ENCODE data around the gene ZBTB14.

Gene ZBTB14, protein sequence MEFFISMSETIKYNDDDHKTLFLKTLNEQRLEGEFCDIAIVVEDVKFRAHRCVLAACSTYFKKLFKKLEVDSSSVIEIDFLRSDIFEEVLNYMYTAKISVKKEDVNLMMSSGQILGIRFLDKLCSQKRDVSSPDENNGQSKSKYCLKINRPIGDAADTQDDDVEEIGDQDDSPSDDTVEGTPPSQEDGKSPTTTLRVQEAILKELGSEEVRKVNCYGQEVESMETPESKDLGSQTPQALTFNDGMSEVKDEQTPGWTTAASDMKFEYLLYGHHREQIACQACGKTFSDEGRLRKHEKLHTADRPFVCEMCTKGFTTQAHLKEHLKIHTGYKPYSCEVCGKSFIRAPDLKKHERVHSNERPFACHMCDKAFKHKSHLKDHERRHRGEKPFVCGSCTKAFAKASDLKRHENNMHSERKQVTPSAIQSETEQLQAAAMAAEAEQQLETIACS

DNA sequence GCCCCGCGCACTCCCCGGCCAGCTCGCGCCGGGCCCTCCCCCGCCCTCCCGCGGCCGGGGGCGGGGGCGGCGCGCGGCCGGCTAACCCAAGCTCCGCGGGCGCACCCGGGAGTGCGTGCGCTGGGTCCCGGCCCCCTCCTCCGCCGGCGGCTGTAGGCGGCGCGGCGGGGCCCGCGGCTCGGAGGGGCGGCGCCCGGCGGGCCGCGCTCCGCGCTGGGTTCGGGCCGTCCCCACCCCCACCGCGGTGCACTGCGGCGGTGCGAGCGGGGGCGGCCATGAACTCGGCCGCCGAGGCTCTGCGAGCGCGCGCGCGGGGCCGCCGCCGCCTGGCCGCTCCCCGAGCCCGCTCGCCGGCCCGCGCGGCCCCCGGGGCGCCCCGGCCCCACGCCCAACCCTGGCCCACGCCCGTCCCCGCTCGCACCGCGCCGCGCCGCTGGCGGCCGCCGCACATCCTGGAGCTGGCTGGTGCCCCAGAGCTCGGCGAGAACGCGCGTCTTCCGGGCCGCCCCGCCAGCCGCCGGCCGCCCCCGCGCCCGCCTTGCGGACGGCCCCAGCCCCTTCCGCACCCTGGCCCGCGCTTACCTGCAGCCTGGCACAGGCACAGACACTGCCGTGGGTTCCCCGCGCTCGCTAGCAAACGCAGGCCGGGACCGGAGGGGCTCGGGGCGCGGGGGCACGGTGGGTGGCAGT lies at the start of gene ZBTB14:
TSS of gene ZBTB14 (minus strand) at position 496 of the 690 bp plus-strand sequence. CDS start 2,480 bp downstream, outside the sequence.
- FAIRE-seq = no peak

DNA sequence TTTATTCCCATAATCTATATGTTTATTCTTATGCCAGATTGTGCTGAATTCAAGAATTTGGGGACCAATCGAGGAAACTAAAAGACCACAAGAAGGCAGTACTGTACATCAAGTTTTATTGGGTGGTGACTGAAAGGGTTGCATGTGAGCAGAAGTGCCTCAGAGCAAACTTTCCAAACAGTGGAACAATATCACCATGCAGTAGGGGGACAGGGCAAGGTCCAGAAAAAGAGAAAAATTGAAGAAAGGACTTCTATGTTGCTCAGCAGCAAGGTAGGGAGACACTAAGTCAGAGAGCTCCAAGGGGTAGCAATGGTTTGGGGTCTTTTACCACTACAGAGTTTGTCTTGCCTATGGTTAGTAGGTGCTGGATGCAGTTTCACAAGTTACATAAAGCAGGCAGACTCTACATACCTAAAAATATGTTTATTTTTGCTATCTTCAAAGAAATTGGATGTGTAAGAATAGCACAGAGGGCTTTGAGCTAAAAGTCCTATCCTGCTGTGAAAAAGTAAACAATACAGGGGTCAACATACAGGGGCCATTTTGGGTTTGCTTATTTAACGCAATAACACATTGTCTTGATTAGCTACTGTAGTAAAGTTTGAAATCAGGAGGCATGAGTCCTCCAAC lies 43.8 kb upstream of the ZBTB14 start:
- FAIRE-seq = no peak

DNA sequence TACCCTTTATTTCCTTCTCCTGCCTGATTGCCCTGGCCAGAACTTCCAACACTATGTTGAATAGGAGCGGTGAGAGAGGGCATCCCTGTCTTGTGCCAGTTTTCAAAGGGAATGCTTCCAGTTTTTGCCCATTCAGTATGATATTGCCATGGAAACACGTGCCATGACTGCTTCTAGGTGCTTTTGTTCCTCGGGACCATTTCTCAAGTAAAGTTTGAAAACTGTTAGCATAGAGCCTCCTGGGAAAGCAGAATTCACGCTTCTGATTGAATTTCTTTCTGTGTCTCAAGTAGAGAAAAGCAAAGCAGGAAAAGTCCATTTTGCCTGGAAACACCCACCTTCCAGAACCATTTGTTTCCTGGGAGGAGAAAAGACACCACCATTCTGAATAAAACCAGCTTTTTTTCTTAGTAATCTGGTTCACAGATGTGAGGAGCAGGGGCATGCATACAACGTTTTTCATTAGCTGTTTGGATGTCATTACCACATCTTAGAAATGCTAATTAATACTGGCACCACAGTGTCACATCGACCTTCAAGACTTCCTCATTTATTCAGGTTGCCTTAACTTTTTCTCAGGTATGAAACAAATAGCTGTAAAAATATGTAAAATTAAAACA lies 39.0 kb upstream of the ZBTB14 start:
- no peak for FAIRE-seq

DNA sequence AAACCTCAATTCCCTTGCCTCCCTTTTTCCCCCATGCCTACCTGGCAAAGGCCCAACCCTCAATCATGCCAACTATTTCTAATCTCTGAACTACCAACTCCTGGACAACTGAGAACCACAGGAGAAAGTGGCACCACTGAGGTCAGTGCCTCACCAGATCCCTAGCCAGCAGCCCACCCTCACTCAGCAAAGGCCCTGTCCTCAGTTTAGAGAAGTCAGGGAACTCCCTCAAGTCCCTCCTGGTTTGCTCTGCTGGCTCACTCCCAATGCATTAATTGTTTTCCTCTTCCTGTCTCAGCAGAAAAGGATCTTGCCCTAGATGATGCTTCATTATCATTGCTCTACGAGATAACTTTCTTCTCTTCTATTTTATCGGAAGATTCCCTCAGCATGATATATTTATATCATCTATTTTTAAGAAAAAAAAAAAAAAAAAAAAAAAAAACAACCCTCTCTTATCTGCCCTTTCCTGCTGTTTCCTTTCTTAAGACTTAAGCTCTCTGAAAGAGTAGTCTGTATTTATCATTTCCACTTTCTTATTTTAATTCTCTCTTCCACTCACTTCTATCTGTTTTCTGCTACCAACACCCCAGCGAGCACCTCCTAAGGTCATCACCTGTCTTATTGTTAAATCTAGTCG lies 22.7 kb upstream of the ZBTB14 start:
- FAIRE-seq = no peak

DNA sequence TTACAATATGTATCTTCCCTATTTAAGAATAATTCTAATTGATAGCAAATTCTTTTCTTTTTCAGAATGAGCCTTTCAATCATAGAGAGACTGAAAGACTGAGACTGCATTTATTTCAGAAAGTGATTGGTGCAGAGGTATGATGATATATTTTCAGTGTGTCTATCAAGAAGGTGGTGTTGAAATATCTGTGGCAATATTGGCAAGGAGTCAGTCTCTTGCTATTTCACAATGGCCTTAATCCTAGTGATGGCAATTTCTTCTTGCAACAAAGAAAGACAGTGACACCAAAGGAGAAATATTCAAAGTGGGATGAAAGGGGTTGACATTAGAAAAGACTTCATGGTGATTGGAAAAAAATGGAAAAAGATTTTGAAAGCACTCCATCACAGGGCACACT lies 21.7 kb upstream of the ZBTB14 start:
- no peak for FAIRE-seq

DNA sequence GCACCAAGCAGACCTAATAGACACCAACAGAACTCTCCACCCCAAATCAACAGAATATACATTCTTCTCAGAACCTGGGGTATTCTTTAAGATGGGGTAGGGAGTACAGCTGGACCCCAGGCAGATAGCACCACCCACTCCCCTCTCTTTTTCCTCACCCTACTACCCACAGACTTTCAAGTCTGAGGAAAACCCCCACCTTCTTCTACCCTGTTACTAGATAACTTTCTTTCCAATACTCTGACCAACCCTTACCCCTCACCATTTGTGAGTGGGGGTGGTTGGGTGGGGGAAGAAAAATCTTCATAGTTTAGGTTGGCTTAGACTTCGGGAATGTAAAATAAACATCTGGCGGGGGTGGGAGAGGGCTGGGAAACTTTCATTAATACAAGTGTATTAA lies 20.3 kb upstream of the ZBTB14 start:
- no peak for FAIRE-seq

DNA sequence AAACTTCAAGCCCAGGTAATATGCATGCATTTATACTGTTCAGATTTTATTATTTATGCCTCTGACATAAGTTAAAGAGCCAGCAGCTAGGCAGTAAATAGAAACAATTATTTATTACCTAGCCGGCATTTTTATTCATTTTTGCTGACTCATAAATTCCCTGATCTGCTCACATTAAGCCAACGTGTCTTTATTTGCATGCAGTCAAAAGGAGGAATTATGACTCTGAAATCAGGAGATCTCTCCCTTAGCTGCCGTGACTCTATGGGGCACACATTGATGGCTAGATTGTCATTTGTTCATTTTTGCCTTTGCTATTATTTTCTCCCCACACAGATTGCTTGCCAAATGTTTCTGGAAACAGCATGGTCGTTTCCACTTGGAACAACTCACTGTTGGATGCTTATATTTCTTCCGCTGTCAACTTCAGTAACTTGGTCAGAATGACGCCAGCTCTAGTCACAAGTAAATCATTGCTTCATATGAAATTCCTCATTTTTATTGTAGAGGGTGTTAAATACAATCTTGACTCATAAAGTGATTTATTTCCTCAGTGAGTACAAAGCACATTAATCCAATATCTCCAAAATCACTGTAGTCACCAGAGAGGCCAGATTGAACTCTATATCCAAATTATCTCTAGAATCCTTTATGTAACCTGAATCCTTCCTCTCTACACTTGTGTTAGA lies 15.9 kb upstream of the ZBTB14 start:
- FAIRE-seq = no peak

DNA sequence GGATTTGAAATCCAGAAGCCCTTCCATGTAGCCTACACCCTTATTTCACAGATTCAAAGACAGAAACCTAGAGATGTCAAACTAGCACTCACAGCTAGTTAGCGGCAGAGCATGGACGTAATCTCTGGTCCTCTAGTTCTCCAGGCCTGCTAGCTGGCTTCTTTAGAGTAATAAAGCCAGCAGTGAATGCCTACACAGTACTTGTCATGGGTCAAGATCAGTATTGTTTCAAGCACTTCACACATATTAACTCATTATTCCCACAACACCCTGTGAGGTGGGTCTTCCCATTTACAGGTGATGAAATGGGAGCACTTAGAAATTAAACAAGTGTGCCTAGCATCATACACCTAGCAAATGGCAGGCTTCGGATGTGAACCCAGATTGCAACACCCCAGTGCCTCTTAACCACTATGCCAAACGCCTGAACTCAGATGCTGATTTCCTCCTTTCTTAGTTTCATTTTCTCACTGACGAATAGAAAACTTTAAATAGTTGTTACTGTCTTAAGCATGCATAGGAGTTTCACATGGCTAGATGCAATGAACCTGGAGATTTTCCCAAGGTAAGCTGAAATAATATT lies 14.5 kb upstream of the ZBTB14 start:
- no peak for FAIRE-seq

DNA sequence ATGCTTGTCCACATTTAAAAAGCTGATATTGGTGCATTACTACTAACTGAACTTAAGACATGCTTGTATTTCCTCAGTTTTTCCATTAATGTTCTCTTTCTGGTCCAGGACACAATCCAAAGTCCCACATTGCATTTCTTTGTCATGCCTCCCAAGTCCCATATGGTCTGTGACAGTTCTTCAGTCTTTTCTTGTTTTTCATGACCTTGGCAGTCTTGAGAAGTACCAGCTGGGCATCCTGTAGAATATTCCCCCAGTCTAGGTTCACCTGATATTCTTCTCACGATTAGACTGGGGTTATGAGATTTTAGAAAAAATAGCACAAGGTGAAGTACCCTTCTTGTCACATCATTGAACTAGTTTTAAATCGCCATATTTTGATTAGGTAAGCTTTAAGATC lies 10.3 kb upstream of the ZBTB14 start:
- no peak for FAIRE-seq

DNA sequence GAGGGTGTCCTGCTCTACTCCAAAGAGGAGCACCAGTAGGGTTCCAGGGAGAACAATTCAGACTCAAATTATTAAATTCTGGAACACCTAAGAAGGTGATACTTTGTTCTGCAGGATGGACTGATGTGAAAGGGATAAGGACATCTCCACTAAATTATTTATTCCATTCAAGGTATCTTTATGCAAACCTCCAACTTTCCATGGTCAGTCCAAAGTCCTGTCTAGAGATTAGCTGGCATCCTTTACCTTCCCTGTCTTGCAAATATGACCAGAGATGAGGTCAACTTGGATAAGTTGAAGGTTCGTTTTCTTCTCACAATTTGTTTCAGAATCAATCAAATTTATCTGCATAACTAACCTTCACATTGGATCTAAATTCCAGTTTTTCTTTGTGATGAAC lies 8.7 kb upstream of the ZBTB14 start:
- FAIRE-seq = no peak

DNA sequence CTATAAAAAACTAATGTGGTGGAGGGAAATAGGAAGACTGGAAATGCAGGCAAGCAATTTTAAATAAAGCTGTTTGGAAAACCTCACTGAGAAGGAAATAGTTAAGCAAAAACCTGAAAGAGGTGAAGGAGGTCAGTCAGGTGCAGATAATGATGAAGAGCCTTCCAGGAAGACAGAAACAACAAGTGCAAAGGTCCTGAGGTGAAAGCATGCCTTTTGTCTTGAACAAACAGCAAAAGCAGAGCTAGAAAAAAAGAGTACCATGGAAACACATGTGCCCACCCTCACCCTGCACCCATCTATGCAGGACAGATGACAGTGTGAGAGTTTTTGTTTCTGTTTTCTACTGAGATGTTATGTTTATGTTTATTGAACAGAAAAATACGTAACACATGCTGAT lies 8.1 kb upstream of the ZBTB14 start:
- no peak for FAIRE-seq

DNA sequence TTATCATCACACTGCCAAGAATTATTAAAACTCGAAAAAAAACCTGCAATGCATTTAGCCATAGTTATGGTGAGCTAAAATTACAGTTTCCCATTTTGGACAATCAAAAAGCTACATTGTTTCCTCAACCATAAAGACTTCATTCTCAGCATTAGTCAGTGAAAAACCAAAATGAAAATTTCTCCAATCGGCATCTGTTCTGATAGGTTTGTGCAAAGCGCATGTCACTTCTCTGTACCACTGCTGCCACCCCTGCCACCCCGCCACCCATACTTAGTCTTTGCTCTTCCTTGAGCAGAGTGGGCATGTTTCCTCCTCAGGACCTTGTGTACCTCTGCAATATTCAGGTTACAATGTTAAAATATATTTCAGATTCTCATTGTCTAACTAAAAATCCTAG lies 7.1 kb upstream of the ZBTB14 start:
- no peak for FAIRE-seq

DNA sequence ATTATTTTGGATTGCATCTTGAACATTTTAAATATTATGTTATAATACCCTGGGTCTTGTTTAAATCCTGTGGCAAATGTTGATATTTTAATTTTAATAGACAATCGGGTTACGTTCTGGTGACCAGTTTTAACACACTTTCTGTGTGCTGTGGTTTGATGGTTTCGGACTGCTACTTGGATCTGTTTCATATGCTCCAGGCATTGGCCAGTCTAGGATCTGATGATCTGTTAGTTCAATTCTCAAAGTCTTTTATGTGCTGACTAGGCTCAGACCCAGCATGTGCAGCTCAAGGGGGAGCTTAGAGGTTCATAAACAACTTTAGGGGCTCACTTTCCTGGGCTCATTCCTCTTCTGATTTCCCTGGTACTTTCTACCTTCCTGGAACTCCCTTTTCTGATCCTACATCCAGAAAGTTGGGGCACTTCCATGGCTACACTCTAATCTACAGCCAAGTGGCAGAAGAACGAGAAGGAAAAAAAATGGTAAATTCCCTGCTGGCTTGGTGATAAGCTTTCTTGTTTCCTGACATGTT lies 5.0 kb upstream of the ZBTB14 start:
- FAIRE-seq = no peak

DNA sequence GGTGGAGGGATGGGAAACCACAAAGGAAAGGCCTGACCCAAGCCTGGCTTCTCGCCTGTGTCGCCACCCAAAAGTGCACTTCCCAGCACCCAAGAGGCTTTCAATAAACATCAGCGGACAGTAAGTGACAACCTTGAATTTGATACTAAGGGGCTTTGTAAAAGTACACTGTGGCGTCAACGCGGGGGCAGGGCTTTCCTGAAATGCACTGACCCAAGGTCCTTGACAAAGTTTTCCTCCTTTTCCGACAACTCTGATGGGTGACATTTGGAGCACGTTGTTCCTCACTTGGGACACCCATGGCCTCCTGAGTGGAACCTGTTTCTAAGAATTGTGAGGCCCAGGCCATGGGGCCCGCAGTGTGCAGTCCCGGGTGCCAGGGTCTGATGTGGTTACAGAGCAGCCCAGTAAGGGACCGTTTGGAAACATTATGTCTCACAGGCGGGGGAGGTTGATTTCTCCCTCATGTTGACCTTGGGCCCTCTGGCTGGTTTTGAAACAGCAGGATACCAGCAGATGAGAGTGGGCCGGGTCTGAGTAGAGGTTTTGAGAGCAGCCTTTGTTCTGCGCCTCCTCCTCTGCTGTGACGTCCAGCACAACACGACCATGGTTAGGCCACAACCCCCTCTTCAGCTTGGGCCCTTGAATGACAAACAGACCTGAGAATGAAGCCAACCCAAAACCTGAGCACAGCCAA lies 2.8 kb upstream of the ZBTB14 start:
- no peak for FAIRE-seq

DNA sequence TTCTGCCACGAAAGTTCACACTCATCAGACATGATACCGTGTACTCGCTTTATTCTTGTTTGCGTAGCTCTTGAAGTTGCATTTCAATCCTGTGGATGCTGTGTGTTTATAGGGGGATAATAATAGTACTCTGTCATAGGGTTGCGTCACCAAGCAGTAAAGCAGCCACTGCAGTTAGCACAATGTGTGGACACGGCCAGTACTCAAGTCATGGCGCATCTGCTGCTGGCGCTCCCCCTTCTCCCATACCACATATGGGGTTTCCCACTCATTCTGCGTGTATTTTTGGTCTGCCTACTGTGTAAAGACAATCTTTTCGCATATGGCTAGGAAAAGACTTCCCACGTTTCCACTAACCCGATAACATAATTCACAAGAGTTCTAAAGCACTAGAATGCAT lies 2.1 kb upstream of the ZBTB14 start:
- FAIRE-seq = no peak

DNA sequence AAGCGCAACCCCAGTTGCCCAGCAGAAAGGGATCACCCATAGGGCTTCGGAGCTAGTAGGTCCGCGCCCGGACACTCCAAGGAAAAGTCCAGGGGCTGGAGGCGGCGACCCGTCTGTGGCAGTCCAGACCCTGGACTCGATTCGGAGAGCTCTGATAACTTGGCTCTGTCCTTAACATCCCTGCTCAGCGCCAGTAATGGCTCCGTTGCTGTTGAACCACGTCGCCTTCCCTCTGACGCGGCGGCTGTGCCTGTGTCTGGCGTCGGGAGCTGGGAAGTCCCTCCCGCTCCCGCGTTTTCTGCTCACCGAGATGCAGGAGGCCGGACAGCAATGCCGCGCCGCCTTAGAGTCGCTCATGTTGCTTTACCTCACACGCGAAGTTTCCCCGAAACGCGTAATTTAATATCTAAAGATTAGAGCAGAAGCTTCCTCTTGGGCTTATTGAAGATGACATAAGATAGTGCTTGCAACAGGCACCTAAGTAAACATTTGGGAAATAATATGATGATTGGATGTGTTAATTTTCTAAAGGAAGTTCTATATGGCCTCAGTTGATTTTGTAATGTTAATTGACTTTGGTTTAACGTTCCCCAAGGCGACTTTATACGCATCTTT lies 1.3 kb upstream of the ZBTB14 start:
- FAIRE-seq = no peak

DNA sequence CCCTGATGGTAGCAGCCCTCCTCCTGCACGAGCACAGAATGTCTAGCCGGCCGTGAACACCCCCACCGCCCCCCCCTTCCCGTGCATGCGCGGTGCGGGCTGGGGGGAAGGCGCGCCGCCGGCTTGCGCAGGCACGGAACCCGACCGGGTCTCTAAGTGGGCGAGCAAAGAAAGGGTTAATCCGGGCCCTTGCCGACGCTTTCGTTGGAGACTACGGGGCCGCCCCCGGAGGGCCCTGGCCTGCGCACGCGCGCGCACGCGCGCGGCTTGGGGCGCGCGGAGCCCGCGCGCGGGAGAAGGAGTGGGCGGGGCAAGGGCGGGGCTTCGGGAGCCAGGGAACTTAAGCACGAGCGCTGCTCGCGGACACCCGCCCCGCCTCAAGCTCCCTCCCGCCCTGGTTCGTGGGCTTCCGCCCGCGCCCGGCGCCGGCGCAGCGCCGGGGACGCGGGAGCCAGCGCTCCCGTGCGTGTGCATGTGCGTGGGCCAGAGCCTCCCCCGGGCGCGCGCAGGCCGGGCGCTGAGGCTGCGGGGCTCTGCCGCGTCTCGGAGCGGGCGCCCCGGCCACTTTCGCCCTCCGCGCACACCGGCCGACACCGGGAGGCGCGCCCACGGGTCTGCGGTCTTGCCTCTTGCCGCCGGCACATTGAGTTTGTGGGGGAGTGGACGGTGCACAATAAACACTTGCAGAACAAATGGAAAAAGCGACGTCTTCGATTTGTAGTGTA lies 617 bp upstream of the ZBTB14 start:
- no peak for FAIRE-seq

DNA sequence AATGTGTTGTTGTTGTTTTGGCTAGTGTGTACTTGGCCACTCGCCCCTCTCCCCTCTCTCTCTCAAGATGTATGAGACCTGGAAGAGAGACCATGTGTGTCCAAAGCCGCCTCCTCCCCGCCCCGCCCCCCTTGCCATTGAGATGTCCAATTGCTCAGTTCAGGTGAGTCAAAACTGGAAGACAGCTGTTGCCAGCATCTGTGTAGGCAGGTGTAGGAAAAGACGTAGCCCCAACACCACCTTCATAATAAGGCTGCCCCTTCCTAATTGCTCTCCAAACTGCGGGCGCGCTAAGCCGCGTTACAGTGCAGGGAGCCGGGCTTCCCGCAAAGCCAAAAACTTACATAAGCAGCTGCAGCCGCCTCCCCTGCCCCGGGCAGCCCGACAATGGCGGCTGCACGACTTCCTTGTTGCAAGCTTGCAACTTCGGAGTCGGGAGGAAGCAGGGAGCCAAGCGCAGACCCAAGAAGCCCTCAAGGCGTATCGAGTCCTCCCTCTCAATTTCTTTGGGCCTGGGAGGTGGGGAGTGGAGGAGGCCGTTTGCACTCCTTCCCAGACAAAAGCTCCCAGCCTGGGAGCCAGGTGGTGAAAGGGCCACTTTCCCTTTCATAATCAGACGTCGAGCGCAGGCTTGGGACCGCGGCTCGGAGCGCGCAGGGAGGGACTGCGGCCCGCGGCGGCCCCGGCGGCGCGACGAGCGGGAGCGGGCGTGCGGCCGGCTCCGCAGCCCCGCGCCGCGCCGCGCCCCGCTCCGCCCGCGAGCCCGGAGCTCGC lies 882 bp downstream of the ZBTB14 start:
- FAIRE-seq = no peak

DNA sequence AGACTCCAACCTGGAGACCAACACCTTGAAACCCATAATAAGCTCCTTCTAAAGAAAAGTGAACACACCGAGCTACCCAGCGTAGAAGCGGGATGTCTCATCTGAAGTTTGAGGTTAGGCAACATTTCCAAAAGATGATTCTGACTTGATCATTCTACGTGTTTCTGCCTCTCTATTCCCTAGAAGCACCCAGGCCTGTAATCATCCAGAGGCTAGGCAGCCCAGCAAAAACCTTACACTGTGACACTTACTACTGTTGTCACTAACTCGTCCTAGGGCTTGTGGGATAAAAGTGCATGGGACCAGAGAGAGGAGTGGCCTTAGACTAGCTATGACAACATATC lies 1.4 kb downstream of the ZBTB14 start:
- FAIRE-seq = no peak
